Measurements from ENCODE around the gene TSHZ3. TPM values are rescaled to one million over a fixed set of nuclear protein-coding genes. Genes with fewer than 3 reads are reported as not detected.

TSHZ3 gene
- total RNA-seq, 1 experiment from 2014 or later, result 0.05 TPM

- CTCF ChIA-PET, result no interaction called here
- intact Hi-C loops (cut with micrococcal nuclease), result no loop called here
- Histone ChIP-seq H3K36me3 (ENCODE audit: control insufficient read depth in 1 of 2, insufficient read depth in 2 of 2, low read length in 2 of 2) (no peaks in the 10 kb centered on the region), H3K79me2 (ENCODE audit: insufficient read depth, low read length) (no peaks in the 10 kb centered on the region), H3K27ac (ENCODE audit: low read depth, low read length) (no peak overlapping the region), H3K9me2 (ENCODE audit: insufficient read depth) (no peaks in the 10 kb centered on the region), H2AFZ (ENCODE audit: low read depth, low read length, poor library complexity, severe bottlenecking) (no peak overlapping the region), H4K20me1 (ENCODE audit: insufficient read depth) (no peaks in the 10 kb centered on the region), H3K4me3 (replicated peaks in 1 of 2; ENCODE audit: low read depth in 1 of 2, low read length in 2 of 2) (no peak overlapping the region), H3K9me3 (ENCODE audit: control insufficient read depth in 1 of 2, insufficient read depth in 1 of 2, low read depth in 1 of 2, low read length in 2 of 2) (peaks cover 9 to 29% of the 10 kb centered on the region in 2 experiments; a peak in 3 of 4 replicates), H3K9ac (ENCODE audit: low read length) (no peak overlapping the region), H3K4me1 (ENCODE audit: control insufficient read depth in 1 of 2, insufficient read depth in 2 of 2, low read length in 2 of 2) (no peaks in the 10 kb centered on the region), H3K4me2 (ENCODE audit: low read length) (no peak overlapping the region), H3K27me3 (ENCODE audit: insufficient read depth, low read length) (no peaks in the 10 kb centered on the region)
- RAD21 ChIA-PET (ENCODE audit: low non-redundant PET in 1 of 2, low total read pairs in 2 of 2, uncharacterized antibody in 2 of 2, unreplicated experiment in 2 of 2), result no interaction called here
- POLR2A ChIA-PET, result no interaction called here
- DNase-seq (ENCODE audit: low read depth, low spot score) (no peak), ATAC-seq (no peak)
- TF ChIP-seq FOSL1 (IDR thresholded peaks at IDR 0.05; ENCODE audit: low read depth), result no peak
- no peak for TF ChIP-seq EZH2 (IDR thresholded peaks at IDR 0.05)
- TF ChIP-seq POLR2AphosphoS5 (IDR thresholded peaks at IDR 0.05; ENCODE audit: low read depth, low read length), result no peak
- no peak for TF ChIP-seq REST (IDR thresholded peaks at IDR 0.05; ENCODE audit: low read depth)
- TF ChIP-seq CEBPB (IDR thresholded peaks at IDR 0.05; ENCODE audit: low read depth), result no peak
- TF ChIP-seq TCF7L2 (IDR thresholded peaks at IDR 0.05; ENCODE audit: borderline replicate concordance, extremely low read depth, insufficient read depth, insufficient read length), result no peak
- TF ChIP-seq ZNF274 (IDR thresholded peaks at IDR 0.05; ENCODE audit: low read depth, low read length), result no peak
- TF ChIP-seq ATF3 (IDR thresholded peaks at IDR 0.05), result no peak
- no peak for TF ChIP-seq MAX (IDR thresholded peaks at IDR 0.05)
- no peak for TF ChIP-seq ZBTB33 (IDR thresholded peaks at IDR 0.05; ENCODE audit: extremely low read depth, insufficient replicate concordance, low read length)
- no peak for TF ChIP-seq POLR2A (IDR thresholded peaks at IDR 0.05; ENCODE audit: borderline replicate concordance, extremely low read depth, insufficient read depth, insufficient read length)
- TF ChIP-seq ZFX (IDR thresholded peaks at IDR 0.05), result no peak
- no peak for TF ChIP-seq RAD21 (IDR thresholded peaks at IDR 0.05; ENCODE audit: low read depth)
- no peak for TF ChIP-seq EGR1 (IDR thresholded peaks at IDR 0.05; ENCODE audit: low read depth)
- no peak for TF ChIP-seq JUND (IDR thresholded peaks at IDR 0.05)
- no TSS peak for BruUV-seq (replicated peaks)
These were observed 32.1 kb downstream of the TSHZ3 start for GRCh38 chr19:31317093-31317492.

Data from HCT116 (cell line).